NCI-H2029 (cell line): Measurements from ENCODE around the gene ZNF324.
"Not testable (repeated sequence)": the region's sequence is repeated elsewhere in the genome, so short reads cannot be mapped to it uniquely, and the experiment has no call there.

Experiments
- DNase-seq: peaks from one replicate; lab custom pipeline; 2025; lab: John Stamatoyannopoulos, UW

Gene ZNF324

DNA sequence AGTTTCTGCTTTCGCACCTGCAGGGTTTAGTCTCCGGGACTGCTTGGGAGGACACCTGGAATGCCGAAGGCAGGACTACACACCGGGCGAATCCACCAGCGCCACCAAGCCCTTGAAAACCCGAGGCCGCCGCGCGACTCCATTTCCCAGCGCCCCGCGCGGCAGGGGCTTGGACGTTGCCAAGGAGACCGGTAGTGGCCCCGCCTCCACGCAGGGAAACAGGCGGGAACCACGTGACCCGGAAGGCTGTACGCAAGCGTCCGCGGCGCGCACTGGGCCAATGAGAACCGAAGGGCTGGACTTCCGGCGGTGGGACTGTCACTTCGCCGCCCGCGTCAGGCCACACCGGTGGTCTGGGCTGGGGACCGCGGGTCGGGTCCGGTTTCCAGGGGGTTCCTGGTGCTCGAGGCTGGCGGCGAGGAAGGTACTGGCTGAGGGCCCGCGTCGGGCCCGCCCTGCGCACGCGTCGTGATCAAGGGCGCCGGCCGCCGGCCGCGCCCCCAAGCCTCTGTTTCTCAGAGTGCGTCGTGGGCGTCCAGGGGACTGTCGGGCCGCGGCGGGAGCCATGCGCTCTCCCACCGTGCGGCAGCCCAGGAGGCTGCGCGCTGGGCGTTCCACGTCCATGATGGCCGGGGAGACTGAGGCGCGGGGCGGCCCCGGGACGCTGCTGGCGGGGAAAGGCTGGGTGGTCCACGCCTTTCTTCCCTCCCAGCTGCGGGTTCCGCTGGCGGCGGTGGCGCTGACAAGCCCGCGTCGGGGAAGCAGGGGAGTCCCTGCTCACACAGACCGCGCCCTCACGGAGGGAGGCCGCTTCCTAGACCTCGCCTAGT lies at the start of gene ZNF324:
TSS of gene ZNF324 (plus strand) at position 321 of the 830 bp plus-strand sequence. CDS start 2,106 bp downstream, outside the sequence.
- peak; percentile 97 for DNase-seq

DNA sequence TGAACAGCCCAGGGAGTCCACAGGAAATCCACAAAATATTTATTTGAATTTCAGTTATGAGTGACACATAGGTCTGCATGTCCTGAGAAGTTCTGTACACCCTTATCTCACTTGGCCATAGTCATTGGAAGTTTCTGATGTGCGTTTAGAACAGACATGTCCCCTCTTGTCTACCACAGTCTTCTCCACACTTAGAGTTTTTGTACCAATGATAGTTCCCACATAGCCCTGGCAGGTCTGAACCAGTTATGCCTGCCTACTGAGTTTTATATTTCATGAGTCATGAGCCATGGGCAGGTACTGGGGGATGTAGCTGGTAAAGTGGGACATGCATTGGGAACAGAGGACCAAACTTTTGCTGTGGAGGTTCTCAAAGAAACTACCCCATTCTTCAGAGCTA lies 38.3 kb upstream of the ZNF324 start:
- DNase-seq = no peak

DNA sequence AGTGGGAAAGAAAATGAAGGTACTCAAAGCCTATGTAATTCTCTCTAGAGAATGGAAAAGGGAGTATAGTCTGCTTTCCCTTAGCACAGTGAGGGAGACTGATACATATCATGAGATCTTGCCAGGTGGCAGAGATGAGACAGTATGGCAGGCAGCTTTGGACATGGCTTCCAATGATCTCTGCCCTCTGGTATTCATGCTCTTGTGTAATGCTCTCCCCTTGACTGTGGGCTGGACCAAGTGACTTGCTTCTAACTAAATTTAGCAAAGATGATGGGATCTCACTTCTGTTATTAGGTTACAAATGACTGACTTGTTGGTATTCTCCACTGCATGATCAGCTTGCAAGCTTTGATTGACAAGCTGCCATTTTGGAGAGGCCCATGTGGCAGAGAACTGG lies 37.1 kb upstream of the ZNF324 start:
- no peak for DNase-seq

DNA sequence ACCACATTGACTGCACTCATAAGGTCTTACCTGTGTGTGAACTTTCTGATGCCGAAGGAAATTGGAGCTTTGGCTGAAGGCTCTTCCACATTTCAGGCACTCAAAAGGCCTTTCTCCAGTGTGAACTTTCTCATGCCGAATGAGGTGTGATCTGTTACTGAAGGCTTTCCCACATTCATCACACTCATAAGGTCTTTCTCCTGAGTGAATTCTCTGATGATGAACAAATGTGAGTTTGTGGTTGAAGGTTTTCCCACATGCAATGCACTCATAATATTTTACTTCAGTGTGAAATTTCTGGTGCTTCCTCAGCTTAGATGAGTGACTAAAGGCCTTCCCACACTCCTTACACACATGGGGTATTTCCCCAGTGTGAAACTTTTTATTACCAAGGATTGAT lies 32.7 kb upstream of the ZNF324 start:
- DNase-seq = no peak

DNA sequence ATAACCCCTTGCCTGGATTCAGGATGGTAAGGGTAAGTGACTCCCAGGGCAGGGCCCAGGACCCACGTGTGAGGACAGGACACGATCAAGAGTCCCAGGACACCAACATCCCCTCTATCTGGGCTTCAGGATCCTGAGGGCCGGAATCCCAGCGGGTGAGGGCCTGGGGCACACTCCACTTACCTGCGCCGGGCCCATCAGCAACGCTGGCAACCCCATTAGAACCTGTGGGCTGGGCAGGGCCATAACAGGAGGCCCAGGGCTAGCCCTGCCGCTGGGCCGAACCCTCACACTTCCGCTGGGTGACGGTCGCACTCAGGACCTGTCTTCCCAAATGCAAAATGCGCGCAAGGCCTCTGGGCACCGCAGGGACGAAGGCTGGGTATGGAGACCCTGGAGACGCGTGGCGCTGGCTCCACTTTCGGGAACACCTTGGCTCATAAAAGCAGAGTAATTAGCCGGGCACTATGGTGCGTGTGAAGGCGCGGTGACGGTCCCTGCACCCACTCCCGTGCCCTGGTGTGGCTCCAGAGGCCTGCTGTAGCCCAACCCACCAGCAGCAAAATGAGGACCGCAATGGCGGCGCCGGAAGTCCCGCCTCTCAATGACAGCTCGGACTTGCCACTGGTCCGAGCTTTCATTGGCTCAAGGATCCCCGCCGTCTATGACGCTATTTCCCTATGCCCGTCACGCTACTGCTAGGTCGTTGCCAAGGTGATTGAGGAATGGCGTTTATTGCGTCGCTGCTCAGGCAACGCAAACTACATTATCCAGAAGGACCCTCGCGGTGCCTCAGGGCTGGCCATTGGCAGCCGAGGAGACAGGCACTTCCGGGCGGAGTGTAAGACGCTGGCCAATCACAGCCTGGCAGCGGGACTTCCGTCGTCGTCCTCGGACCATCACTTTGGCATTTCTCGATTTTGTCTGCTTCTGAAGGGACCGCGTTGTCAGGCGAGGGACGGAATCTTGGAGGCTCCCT lies 27.0 kb upstream of the ZNF324 start, which contains the start of gene ZNF132:
TSS of gene ZNF132 (minus strand) at position 578 of the 979 bp plus-strand sequence. CDS start at position 246, 332 bp downstream.
- DNase-seq = peak; percentile 99

DNA sequence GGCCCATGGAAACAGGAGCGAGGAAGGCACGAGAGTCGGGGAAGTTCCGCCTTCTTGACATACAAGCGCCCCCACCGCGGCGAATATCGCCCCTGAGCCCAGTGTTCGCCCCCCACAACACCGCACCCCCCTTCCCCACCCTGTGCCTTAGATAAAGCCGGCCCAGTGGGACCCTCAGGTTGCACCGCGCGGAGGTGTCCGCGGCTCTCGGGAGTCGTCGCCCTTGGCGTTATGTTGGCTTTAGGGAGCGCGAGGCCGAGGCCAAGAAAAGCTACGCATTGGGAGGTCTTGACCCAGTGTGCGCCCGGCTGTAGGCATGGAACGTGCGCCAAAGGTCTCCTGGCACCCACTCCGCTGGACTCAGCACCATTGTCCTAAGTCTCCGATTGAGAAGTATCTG lies 26.3 kb upstream of the ZNF324 start:
- DNase-seq = no peak

DNA sequence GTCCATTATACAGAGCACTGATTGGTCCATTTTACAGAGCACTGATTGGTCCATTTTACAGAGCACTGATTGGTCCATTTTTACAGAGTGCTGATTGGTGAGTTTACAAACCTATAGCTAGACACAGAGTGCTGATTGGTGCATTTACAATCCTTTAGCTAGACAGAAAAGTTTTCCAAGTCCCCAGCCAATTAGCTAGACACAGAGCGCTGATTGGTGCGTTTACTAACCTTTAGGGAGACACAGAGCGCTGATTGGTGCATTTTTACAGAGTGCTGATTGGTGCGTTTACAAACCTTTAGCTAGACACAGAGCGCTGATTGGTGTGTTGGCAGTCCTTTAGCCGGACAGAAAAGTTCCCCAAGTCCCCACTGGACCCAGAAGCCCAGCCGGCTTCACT lies 23.9 kb upstream of the ZNF324 start:
- DNase-seq = not testable (repeated sequence)

DNA sequence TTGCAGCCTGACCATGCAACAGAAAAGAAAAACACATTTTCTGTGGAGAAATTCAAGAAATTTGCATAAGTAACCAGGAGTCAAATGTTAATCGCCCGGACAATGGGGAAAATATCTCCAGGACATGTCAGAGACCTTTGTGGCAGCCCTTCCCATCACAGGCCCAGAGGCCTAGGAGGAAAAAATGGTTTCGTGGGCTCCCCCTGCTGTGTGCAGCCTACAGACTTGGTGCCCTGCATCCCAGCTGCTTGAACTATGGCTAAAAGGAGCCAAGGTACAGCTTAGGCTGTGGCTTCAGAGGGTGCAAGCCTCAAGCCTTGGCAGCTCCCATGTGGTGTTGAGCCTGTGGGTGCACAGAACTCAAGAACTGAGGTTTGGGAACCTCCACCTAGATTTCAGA lies 18.0 kb upstream of the ZNF324 start:
- DNase-seq = not testable (repeated sequence)

DNA sequence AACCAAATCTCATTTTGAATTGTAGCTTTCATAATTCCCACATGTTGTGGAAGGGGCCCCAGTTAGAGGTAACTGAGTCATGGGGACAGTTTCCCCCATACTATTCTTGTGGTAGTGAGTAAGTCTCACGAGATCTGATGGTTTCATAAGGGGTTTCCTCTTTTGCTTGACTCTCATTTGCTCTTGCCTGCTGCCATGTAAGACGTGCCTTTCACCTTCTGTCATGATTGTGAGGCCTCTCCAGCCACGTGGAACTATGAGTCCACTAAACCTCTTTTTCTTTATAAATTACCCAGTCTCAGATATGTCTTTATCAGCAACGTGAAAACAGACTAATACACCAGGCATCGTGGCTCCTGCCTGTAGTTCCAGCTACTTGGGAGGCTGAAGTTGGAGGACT lies 16.9 kb upstream of the ZNF324 start:
- DNase-seq = not testable (repeated sequence)

DNA sequence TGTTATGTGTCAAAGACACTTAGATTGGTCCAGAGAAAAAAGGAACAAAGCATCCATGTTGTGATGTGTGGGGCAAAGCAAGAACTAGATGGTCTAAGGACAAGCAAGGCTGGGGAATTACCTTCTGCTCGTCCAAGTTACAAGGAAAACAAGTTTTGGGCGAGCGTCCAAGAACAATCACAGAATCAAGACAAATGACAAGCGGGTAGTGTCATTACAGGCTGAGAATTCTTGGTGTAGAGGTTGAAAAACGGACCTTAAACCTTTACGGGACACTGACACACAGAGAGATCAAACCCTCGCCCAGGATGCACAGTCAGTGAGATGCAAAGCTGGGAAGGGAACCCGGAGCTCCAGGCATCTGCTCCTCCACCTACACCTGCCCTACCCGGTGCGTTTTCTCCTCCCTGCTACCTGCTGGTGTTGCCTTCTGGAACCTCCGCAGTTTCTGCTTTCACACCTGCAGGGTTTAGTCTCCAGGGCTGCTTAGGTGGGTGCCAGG lies 16.0 kb upstream of the ZNF324 start:
- DNase-seq = peak; percentile 28

DNA sequence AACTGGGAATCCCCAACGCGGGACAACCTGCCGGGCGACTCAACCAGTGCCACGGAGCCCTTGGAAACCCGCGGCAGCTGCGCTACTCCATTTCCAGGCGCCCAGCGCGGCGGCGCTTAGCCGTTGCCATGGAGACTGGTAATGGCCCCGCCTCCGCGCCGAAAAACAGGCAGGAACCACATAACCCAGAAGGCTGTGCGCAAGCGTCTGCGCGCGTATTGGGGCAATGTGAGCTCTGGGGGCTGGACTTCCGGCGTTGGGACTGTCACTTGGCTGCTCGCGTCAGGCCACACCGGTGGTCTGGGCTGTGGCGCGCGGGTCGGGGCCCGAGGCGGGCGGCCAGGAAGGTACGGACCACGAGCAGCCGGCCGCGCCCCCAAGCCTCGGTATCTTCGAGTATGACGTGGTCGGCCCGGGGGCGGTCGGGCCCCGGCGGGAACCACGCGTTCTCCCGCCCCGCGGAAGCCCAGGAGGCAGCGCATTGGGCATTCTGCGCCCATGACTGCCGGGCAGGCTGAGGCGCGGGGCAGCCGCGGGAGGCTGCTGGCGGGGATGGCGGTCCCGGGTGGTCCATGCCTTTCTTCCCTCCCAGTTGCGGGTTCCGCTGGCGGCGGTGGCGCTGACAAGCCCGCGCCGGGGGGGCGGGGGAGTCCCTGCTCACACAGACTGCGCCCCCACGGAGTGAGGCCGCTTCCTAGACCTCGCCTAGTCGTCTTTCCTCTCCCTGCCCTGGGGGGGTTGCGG lies 15.3 kb upstream of the ZNF324 start, which contains the start of gene ZNF324B:
TSS of gene ZNF324B (plus strand) at position 265 of the 744 bp plus-strand sequence. CDS start 2,080 bp downstream, outside the sequence.
- DNase-seq = peak; percentile 93

DNA sequence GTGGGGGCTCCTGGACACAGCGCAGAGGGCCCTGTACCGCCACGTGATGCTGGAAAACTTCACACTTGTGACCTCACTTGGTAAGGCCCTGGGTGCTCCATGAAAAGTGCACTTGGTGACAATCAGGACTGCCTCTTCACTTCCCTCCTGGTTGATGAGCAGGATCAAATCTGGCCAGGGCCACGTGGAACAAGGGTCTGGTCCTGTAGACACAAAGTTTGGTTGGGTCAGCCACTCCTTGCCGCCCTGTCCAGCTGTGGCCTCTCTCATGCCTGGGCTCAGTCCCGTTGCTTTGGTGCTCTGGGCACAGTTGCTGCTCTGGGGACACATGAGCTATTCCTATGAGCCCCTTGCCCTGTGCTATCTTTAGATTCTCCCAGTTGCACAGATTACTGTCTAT lies 13.1 kb upstream of the ZNF324 start:
- no peak for DNase-seq

DNA sequence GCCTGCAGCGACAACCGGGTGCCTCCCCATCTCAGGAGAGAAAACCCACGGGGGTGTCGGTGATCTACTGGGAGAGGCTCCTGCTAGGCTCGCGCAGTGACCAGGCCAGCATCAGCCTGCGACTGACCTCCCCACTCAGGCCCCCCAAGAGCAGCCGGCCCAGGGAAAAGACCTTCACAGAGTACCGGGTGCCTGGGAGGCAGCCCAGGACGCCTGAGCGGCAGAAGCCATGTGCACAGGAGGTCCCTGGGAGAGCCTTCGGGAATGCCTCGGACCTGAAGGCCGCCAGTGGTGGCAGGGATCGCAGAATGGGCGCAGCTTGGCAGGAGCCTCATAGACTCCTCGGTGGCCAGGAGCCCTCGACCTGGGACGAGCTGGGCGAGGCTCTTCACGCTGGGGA lies 11.6 kb upstream of the ZNF324 start:
- DNase-seq = no peak

DNA sequence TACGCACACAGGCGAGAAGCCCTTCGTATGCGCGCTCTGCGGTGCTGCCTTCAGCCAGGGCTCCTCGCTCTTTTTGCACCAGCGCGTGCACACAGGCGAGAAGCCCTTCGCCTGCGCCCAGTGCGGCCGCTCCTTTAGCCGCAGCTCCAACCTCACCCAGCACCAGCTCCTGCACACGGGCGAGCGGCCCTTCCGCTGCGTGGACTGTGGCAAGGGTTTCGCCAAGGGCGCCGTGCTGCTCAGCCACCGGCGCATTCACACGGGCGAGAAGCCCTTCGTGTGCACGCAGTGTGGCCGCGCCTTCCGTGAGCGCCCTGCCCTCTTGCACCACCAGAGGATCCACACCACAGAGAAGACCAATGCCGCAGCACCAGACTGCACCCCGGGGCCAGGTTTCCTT lies 10.8 kb upstream of the ZNF324 start:
- DNase-seq = no peak

DNA sequence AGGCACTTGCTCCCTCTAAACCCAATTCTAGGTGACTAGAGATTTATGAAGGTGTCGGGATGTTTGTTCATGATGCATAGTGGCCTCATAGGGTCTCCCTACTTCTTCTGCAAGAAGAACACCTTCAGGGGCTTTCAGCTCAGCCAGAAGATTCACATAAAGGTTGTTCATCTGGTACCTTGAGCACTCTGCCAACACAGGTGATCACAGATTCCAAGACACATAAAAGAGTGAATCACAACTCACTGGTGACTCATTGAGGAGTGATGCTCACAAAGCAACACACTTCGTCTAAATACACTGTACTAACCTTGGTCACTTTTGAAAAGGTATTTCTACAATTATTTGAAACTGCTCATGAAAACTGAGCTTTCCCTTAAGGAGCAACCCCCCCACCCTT lies 6.8 kb upstream of the ZNF324 start:
- DNase-seq = no peak

DNA sequence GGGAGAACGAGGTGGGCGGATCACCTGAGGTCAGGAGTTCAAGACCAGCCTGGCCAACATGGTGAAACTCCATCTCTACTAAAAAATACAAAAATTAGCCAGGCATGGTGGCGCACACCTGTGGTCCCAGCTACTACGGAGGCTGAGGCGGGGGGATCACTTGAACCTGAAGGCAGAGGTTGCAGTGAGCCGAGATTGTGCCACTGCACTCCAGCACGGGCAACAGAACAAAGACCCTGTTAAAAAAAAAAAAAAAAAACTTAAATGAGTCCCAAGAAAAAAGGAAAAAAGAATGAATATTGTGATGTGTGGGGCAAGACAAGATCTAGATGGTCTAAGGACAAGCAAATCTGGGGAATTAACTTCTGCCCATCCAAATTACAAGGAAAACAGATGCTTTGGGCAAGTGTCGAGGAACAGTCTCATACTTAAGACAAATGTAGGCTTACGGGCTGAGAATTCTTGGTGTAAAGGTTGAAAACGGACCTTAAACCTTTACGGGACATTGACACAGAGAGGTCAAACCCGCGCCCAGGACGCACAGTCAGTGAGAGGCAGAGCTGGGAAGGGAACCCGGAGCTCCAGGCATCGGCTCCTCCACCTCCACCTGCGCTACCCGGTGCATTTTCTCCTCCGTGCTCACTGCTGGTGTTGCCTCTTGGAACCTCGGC lies 656 bp upstream of the ZNF324 start:
- no peak for DNase-seq

DNA sequence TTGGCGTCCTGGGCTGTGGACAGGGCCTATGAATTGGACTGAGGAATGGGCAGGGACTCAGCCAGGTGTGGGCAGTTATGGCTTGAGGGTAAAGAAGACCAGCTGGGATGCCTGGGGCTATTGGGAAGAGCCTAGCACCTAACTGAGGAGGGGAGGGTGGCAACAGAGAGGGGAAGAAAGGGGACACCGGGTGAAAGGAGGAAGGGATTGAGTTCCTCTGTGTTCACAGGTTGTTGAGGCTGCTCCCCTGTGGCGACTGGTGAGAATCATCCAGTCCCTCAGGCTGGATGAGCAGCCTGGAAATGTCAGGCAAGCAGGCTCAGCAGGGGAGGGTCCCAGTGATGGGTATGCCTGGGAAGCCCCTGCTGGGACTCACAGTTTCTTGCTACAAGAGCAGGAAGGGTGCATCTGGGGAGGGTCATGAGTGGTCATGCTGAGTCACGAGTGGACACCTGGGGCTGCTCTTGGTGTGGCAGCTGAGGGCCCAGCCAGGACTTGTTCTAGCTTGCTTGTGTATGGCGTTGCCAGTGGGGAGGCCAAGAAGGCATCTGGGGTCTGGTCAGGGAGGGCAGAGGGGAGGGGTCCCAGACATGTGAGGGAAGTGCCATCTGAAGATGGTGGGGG lies 1.4 kb downstream of the ZNF324 start:
- DNase-seq = no peak

DNA sequence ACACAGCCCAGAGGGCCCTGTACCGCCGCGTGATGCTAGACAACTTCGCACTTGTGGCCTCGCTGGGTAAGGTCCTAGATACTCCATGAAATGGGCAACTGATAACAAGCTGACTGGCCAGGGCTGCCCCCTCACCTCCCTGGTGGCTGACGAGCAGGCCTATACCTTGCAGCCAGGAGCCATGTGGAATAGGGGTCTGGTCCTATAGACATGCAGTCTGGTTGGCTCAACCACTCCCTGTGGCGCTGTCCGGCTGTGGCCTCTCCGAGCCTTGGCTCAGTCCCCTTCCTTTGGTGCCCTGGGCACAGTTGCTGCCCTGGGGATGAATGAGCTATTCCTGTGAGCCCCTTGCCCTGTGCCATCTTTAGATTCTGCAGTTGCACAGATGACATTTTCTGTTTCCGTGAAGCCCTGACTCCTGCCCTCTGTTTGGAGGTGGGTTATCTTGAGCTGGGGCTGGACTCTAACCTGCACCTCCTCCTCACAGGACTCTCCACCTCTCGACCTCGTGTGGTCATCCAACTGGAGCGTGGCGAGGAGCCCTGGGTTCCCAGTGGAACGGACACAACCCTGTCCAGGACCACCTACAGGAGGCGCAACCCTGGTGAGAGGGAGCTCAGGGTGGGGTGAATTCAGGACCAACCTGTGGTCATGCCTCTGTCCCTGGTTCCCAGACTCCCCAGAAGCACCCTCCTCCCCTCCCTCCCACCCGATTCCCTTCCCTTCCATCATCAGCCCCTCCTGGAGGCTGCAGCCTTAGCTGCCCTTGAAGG lies 2.5 kb downstream of the ZNF324 start:
- no peak for DNase-seq

DNA sequence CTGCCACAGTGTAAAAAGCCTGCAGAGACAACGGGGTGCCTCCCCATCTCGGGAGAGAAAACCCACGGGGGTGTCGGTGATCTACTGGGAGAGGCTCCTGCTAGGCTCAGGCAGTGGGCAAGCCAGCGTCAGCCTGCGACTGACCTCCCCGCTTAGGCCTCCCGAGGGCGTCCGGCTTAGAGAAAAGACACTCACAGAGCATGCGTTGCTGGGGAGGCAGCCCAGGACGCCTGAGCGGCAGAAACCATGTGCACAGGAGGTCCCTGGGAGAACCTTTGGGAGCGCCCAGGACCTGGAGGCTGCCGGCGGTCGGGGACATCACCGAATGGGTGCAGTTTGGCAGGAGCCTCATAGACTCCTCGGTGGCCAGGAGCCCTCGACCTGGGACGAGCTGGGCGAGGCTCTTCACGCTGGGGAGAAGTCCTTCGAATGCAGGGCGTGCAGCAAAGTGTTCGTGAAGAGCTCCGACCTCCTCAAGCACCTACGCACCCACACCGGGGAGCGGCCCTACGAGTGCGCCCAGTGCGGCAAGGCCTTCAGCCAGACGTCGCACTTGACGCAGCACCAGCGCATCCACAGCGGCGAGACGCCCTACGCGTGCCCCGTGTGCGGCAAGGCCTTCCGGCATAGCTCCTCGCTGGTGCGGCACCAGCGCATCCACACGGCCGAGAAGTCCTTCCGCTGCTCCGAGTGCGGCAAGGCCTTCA lies 4.1 kb downstream of the ZNF324 start:
- DNase-seq = not testable (repeated sequence)
